Measurements from ENCODE around the gene RFESD.

- TF ChIP-seq CTCF (conservative IDR thresholded peaks at IDR 0.05): no peak; the same call in 1 of the 2 replicates
- TF ChIP-seq EZH2 (IDR thresholded peaks at IDR 0.05; ENCODE audit: low read depth): no peak
Observed at GRCh38 chr5:95620030-95620869, 26.3 kb upstream of the RFESD start, which contains the start of gene GPR150.
